Fibroblast of mammary gland (primary cell): ENCODE data around the gene ZNF618.

Experiments used
- DNase-seq: peaks from one replicate; pipeline ENCODE4 v3.0.0-alpha.2; 2010; ENCODE audit warnings: low read depth
- H3K4me3 ChIP-seq: 2 replicates; pipeline ENCODE4 v1.5.1; 2011; ENCODE audit warnings: low read depth, mild to moderate bottlenecking, low read length, moderate library complexity; ENCODE audit not compliant: control insufficient read depth
- TF ChIP-seq, protein P1 (sequence below): conservative IDR thresholded peaks from 2 replicates; pipeline ENCODE4 v1.5.1; 2011; ENCODE audit warnings: low read depth, low read length, inconsistent platforms; ENCODE audit not compliant: control insufficient read depth, insufficient read depth

Gene ZNF618

DNA sequence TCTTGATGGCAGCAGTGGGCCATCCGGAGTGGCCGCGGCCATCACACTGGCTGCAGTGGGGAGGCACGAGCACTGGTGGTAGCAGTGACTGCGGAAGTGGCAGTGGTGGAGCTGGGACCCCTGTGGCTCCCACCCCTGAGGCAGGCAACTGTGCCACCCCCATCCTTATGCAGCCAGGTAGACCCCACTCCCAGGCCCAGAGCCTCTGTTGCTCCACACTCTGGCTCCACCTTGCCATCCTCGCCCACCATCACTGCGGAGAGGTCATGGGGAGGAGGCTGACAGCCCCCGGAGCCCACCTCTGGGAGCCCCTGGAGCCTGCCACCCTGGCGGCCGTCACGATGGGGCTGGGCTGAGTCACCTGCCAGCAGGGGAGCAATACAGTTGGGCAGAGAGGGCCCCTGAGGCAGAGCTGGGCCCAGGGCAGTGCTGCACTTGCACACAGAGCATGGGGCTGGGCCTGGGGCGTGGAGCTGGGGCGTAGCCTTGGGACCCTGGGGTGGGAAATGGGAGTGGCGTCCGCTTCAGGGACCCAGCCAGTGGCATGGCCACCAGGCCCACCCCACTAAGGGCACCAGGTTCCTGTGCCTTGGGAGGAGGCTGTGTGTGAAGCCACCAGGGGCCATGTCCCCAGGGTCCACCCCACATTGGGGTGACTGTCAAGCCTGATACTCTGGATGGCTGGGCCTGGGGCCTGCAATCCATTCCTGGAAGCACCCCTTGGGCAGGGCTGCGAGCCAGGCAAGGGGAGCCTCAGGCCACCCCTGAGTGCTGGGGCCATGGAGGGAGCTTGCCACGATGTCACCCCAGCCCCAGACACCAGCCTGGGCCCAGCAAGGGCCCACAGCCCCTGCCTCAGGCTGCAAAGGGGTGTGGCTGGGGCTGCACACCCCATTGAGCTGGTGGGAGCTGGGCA is 194.3 kb downstream of the ZNF618 start:
- TF ChIP-seq, protein P1, sequence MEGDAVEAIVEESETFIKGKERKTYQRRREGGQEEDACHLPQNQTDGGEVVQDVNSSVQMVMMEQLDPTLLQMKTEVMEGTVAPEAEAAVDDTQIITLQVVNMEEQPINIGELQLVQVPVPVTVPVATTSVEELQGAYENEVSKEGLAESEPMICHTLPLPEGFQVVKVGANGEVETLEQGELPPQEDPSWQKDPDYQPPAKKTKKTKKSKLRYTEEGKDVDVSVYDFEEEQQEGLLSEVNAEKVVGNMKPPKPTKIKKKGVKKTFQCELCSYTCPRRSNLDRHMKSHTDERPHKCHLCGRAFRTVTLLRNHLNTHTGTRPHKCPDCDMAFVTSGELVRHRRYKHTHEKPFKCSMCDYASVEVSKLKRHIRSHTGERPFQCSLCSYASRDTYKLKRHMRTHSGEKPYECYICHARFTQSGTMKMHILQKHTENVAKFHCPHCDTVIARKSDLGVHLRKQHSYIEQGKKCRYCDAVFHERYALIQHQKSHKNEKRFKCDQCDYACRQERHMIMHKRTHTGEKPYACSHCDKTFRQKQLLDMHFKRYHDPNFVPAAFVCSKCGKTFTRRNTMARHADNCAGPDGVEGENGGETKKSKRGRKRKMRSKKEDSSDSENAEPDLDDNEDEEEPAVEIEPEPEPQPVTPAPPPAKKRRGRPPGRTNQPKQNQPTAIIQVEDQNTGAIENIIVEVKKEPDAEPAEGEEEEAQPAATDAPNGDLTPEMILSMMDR = no peak
- no peak for DNase-seq

DNA sequence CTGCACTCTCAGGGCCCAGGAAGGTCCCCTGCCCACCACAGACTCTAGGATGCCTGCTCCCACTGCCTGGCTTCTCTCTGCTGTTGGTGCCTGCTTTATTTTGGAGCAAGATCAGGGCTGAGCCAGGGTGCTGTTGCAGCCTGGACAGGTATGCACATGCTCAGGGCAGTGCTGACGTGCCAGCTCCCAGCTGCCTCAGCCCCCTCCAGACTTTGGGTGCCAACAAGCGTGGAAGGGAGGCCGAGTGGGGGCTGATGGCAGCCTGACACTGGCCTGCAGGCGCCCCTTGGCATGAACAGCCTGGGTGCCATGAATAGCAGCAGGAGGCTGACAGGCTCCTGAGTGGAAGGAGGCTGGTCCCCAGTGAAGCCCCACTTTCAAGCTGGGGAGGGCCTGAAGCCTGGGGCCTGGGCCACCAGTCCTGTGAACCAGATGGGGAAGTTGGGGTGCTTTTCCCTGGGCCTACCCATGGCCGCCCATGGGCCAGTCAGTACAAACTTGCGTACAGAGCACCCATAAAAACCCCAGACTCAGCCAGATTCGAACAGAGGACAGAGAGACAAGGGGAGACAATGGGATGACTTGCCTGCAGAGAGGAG is 195.2 kb downstream of the ZNF618 start:
- TF ChIP-seq, protein P1 = no peak
- DNase-seq = no peak
- no peak overlapping the region for H3K4me3 ChIP-seq

More for the DNA sequence above, 194.3 kb downstream of the ZNF618 start:
- no peak overlapping the region for H3K4me3 ChIP-seq

DNA sequence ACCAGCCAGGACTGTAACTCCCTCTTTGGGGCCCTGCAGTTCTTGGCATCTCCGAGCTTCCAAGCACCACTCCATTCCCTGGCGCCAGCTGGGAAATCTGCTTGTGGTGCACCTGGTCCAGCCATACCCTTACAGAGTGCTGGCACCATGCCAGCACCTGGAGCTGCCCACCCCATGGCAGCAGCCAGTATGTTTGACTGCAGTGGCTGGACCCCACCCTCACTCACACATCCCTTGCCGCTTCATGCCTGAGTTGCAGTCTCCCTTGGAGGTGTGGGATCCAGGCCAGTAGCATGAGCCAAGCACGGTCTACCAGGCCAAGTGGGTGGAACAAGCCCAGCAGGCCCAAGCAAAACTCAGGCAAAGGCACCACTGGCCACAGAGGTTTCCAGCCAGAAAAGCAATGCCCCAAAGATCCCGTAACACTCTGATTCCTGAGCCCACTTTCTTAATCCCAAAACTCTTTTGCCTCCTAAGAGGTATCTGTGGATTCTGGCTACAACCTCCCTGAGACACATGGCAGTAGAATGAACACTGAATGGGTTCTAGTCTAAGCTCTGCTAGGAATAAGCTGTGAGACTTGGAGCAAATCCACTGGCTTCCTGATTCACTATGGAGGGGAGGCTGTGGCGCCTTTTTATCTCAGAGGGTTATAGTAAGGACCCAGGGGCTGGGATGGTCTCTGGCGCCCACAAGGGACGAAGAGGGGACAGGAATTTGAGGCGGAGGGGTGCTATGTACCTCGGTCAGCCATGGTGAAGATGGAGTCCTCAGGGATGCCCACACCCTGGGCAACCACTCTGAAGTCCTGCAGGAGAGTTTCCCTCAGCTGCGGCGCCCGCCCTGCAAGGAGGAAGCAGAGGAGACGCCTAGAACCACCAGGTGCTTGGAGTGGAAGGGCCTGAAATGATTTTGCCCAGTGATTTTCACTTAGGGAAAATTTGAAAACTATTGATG is 196.4 kb downstream of the ZNF618 start:
- peak; percentile 37 for DNase-seq
- TF ChIP-seq, protein P1 = no peak
- no peak overlapping the region for H3K4me3 ChIP-seq

DNA sequence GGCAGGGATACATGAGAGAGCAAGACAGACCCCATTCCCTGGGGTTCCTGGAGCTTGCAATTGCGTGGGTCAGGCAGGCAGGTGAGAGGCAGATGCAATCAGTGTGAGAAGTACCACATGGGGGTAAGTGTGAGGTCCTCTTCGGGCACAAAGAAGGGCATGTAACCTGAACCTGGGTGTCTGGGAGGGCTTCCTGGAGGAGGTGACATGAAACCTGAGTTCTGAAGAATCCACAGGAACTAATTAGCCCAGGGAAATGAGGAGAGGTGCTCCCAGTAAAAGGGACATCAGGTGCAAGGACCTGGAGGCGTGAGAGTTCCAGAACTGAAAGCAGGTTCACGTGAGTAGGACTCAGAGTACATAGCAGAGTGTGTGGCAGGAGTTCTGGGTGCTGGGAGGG is 199.5 kb downstream of the ZNF618 start:
- TF ChIP-seq, protein P1 = no peak
- DNase-seq = no peak
- no peak overlapping the region for H3K4me3 ChIP-seq

DNA sequence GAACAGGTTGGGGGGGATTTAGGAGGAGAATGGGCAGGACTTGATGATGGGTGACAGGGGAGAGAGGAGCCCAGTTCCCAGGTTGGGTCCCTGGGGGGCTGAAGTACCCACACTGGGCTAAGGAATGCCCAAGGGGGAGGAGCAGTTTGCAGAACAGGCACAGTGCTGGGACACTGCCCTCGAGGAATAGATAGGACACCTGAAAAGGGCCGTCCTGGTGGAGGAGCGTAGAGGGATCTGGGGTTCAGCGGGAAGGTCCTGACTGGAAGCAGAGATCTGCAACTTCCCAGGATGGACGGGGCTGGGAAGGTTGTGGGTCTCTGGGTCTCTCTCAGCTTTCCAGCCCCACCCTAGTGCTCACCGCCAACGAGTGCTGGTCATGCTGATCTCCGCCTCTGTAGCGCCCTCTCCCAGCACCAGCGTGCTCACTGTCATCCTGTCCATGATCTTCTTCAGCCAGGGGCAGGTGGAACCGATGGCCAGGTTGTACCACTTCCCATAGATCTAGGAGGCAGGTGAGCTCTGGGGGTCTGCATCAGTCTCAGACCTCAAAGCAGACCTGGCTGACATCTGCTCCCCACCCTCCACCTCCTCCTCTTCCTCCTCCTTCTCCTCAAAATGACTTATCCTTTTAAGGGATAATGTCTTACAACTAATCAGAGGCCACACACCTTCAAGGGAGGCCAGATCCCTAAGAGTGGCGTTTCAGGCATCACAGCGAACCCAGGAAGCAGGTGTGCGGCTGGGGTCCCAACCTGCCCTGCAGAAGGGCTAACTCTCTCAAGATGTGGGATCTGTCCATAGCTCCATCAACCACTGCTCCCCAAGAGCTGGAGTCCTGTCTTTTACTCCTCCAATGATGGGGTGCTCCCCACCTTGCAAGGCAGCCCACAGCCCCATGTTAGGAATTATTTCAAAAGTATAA is 200.4 kb downstream of the ZNF618 start:
- H3K4me3 ChIP-seq = no peak overlapping the region
- TF ChIP-seq, protein P1 = no peak
- no peak for DNase-seq
